ENCODE data around the gene DPEP3. TPM values are rescaled to one million over a fixed set of nuclear protein-coding genes. Genes with fewer than 3 reads are reported as not detected.

DPEP3 gene
- total and polyA plus RNA-seq, 10 of the 15 experiments (the other 5 are each of a cell fraction or from before 2014, with no cell fraction given), result not detected

GRCh38 chr16:67936124-67936879 lies 44.0 kb downstream of the DPEP3 start, which contains the start of gene PSMB10 (continued):
- no peak for TF ChIP-seq MYB (IDR thresholded peaks at IDR 0.05; ENCODE audit: borderline replicate concordance, low read depth, low read length)
- TF ChIP-seq RB1 (IDR thresholded peaks at IDR 0.05; ENCODE audit: borderline replicate concordance), result no peak
- TF ChIP-seq KDM1A (IDR thresholded peaks at IDR 0.05; ENCODE audit: borderline replicate concordance), result no peak
- TF ChIP-seq, protein P1, sequence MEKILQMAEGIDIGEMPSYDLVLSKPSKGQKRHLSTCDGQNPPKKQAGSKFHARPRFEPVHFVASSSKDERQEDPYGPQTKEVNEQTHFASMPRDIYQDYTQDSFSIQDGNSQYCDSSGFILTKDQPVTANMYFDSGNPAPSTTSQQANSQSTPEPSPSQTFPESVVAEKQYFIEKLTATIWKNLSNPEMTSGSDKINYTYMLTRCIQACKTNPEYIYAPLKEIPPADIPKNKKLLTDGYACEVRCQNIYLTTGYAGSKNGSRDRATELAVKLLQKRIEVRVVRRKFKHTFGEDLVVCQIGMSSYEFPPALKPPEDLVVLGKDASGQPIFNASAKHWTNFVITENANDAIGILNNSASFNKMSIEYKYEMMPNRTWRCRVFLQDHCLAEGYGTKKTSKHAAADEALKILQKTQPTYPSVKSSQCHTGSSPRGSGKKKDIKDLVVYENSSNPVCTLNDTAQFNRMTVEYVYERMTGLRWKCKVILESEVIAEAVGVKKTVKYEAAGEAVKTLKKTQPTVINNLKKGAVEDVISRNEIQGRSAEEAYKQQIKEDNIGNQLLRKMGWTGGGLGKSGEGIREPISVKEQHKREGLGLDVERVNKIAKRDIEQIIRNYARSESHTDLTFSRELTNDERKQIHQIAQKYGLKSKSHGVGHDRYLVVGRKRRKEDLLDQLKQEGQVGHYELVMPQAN (conservative IDR thresholded peaks at IDR 0.05), result peak; percentile 31; the same call in 1 of the 2 replicates
- TF ChIP-seq MEF2B (IDR thresholded peaks at IDR 0.05; ENCODE audit: partially characterized antibody, poor library complexity, severe bottlenecking), result no peak
- TF ChIP-seq NFXL1 (IDR thresholded peaks at IDR 0.05; ENCODE audit: borderline replicate concordance), result no peak
- no peak for TF ChIP-seq ZNF384 (IDR thresholded peaks at IDR 0.05; ENCODE audit: borderline replicate concordance, low read depth, low read length)
- no peak for TF ChIP-seq NFYA (IDR thresholded peaks at IDR 0.05; ENCODE audit: borderline replicate concordance, low read depth, low read length)
- TF ChIP-seq NRF1 (conservative IDR thresholded peaks at IDR 0.05; ENCODE audit: low read depth, low read length), result no peak
- no peak for TF ChIP-seq ESRRA (IDR thresholded peaks at IDR 0.05; ENCODE audit: low read length)
- TF ChIP-seq CTCF (IDR thresholded peaks at IDR 0.05 in 2 of 3, conservative IDR thresholded peaks at IDR 0.05 in 1 of 3; ENCODE audit: control insufficient read depth in 2 of 3, extremely low read depth in 1 of 3, insufficient read depth in 1 of 3, low read depth in 3 of 3, low read length in 3 of 3), result peak in 1 of 3 experiments; percentile 14; a peak in 1 of 6 replicates
- TF ChIP-seq NBN (IDR thresholded peaks at IDR 0.05), result no peak
- TF ChIP-seq SREBF1 (IDR thresholded peaks at IDR 0.05; ENCODE audit: low read length), result no peak
- no peak for TF ChIP-seq JUNB (IDR thresholded peaks at IDR 0.05)
- TF ChIP-seq BCL3 (IDR thresholded peaks at IDR 0.05; ENCODE audit: borderline replicate concordance, insufficient read depth, low read depth, low read length, poor library complexity, severe bottlenecking), result peak; percentile 3
- peak; percentile 75 for TF ChIP-seq POLR2A (IDR thresholded peaks at IDR 0.05; ENCODE audit: low read depth, low read length)
- TF ChIP-seq, protein P2, sequence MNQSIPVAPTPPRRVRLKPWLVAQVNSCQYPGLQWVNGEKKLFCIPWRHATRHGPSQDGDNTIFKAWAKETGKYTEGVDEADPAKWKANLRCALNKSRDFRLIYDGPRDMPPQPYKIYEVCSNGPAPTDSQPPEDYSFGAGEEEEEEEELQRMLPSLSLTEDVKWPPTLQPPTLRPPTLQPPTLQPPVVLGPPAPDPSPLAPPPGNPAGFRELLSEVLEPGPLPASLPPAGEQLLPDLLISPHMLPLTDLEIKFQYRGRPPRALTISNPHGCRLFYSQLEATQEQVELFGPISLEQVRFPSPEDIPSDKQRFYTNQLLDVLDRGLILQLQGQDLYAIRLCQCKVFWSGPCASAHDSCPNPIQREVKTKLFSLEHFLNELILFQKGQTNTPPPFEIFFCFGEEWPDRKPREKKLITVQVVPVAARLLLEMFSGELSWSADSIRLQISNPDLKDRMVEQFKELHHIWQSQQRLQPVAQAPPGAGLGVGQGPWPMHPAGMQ (IDR thresholded peaks at IDR 0.05; ENCODE audit: borderline replicate concordance), result no peak
- no peak for TF ChIP-seq SRF (IDR thresholded peaks at IDR 0.05; ENCODE audit: low read depth in 2 of 2, low read length in 2 of 2)
- no peak for TF ChIP-seq ZBTB4 (CRISPR knock-in tag; IDR thresholded peaks at IDR 0.05)

Data from GM12878 (cell line).